ENCODE data around the gene PPL.
"Not testable (repeated sequence)": the region's sequence is repeated elsewhere in the genome, so short reads cannot be mapped to it uniquely, and the experiment has no call there.

The PPL gene

GRCh38 chr16:4908854-4909401 is 28.0 kb downstream of the PPL start:
- no peak for DNase-seq

GRCh38 chr16:4904942-4905615 is 31.9 kb downstream of the PPL start:
- DNase-seq = no peak

GRCh38 chr16:4904108-4904941 is 32.6 kb downstream of the PPL start:
- no peak for DNase-seq

GRCh38 chr16:4902038-4902437 is 34.9 kb downstream of the PPL start:
- no peak for DNase-seq

GRCh38 chr16:4900750-4901149 is 36.2 kb downstream of the PPL start:
- no peak for DNase-seq

GRCh38 chr16:4900036-4900435 is 36.9 kb downstream of the PPL start:
- DNase-seq = no peak

GRCh38 chr16:4899474-4899846 is 37.5 kb downstream of the PPL start:
- no peak for DNase-seq

GRCh38 chr16:4898811-4899473 is 38.0 kb downstream of the PPL start:
- no peak for DNase-seq

GRCh38 chr16:4897328-4897727 is 39.6 kb downstream of the PPL start:
- DNase-seq = no peak

GRCh38 chr16:4896761-4897160 is 40.2 kb downstream of the PPL start:
- DNase-seq = not testable (repeated sequence)

- DNase-seq = no peak
Observed at GRCh38 chr16:4895366-4895765, 41.6 kb downstream of the PPL start.

- DNase-seq = no peak
Observed at GRCh38 chr16:4894276-4895150, 42.4 kb downstream of the PPL start.

GRCh38 chr16:4893103-4893862 is 43.7 kb downstream of the PPL start:
- DNase-seq = no peak

GRCh38 chr16:4892361-4893102 is 44.4 kb downstream of the PPL start:
- DNase-seq = no peak

- no peak for DNase-seq
Observed at GRCh38 chr16:4891886-4892216, 45.1 kb downstream of the PPL start.

GRCh38 chr16:4891097-4891885 is 45.7 kb downstream of the PPL start:
- no peak for DNase-seq

- DNase-seq = no peak
Observed at GRCh38 chr16:4890686-4891085, 46.3 kb downstream of the PPL start.

GRCh38 chr16:4890026-4890425 is 46.9 kb downstream of the PPL start:
- no peak for DNase-seq

- no peak for DNase-seq
Observed at GRCh38 chr16:4888428-4889135, 48.4 kb downstream of the PPL start.

GRCh38 chr16:4886151-4886550 is 50.8 kb downstream of the PPL start:
- no peak for DNase-seq

Measured in CD4-positive, alpha-beta T cell treated with Interleukin-17A for 4 hours (primary cell).